IPS-NIHi7 (cell line): Measurements from ENCODE around the gene RGS7.
"Not testable (repeated sequence)": the region's sequence is repeated elsewhere in the genome, so short reads cannot be mapped to it uniquely, and the experiment has no call there.

ENCODE experiments used
- DNase-seq: peaks from one replicate; pipeline ENCODE4 v3.0.0; 2012; ENCODE audit warnings: mixed read lengths; ENCODE audit errors: extremely low spot score

RGS7 gene

GRCh38 chr1:241272828-241273227 is 84.2 kb downstream of the RGS7 start:
- DNase-seq = no peak

GRCh38 chr1:241271427-241271826 is 85.6 kb downstream of the RGS7 start:
- DNase-seq = no peak

GRCh38 chr1:241270016-241270415 is 87.0 kb downstream of the RGS7 start:
- no peak for DNase-seq

- peak; percentile 65 for DNase-seq
Measured at GRCh38 chr1:241269116-241269515, 87.9 kb downstream of the RGS7 start.

- no peak for DNase-seq
Measured at GRCh38 chr1:241266121-241266520, 90.9 kb downstream of the RGS7 start.

- DNase-seq = no peak
Measured at GRCh38 chr1:241265428-241265827, 91.6 kb downstream of the RGS7 start.

- no peak for DNase-seq
Measured at GRCh38 chr1:241263346-241263745, 93.7 kb downstream of the RGS7 start.

- no peak for DNase-seq
Measured at GRCh38 chr1:241253471-241253870, 103.5 kb downstream of the RGS7 start.

- no peak for DNase-seq
Measured at GRCh38 chr1:241250465-241250864, 106.5 kb downstream of the RGS7 start.

- no peak for DNase-seq
Measured at GRCh38 chr1:241240069-241240468, 116.9 kb downstream of the RGS7 start.

GRCh38 chr1:241237873-241238272 is 119.1 kb downstream of the RGS7 start:
- no peak for DNase-seq

- DNase-seq = no peak
Measured at GRCh38 chr1:241235256-241235897, 121.6 kb downstream of the RGS7 start.

- no peak for DNase-seq
Measured at GRCh38 chr1:241229711-241230110, 127.3 kb downstream of the RGS7 start.

- no peak for DNase-seq
Measured at GRCh38 chr1:241229216-241229615, 127.8 kb downstream of the RGS7 start.

GRCh38 chr1:241228339-241228738 is 128.7 kb downstream of the RGS7 start:
- no peak for DNase-seq

GRCh38 chr1:241225741-241226140 is 131.3 kb downstream of the RGS7 start:
- no peak for DNase-seq

- not testable (repeated sequence) for DNase-seq
Measured at GRCh38 chr1:241224189-241224588, 132.8 kb downstream of the RGS7 start.

GRCh38 chr1:241222813-241223212 is 134.2 kb downstream of the RGS7 start:
- not testable (repeated sequence) for DNase-seq

- no peak for DNase-seq
Measured at GRCh38 chr1:241221319-241221718, 135.7 kb downstream of the RGS7 start.

- DNase-seq = not testable (repeated sequence)
Measured at GRCh38 chr1:241220913-241221312, 136.1 kb downstream of the RGS7 start.

- no peak for DNase-seq
Measured at GRCh38 chr1:241219449-241219848, 137.6 kb downstream of the RGS7 start.

- DNase-seq = no peak
Measured at GRCh38 chr1:241217516-241217915, 139.5 kb downstream of the RGS7 start.

GRCh38 chr1:241215683-241216082 is 141.3 kb downstream of the RGS7 start:
- DNase-seq = no peak

GRCh38 chr1:241215203-241215602 is 141.8 kb downstream of the RGS7 start:
- DNase-seq = no peak
